Hepatocyte (in vitro differentiated cells): ENCODE results near the gene PHEX. TPM values are rescaled to one million over a fixed set of nuclear protein-coding genes. Genes with fewer than 3 reads are reported as not detected.

Experiments used
- DNase-seq: peaks from one replicate; pipeline ENCODE4 v3.0.0-alpha.2; 2016; ENCODE audit warnings: low spot score
- H2AFZ ChIP-seq: fragments of 200-600 bp; sonication (generic); 2 replicates; pipeline ENCODE4 v1.6.0; 2016; ENCODE audit warnings: antibody characterized with exemption, mild to moderate bottlenecking
- H3K27ac ChIP-seq: fragments of 200-600 bp; sonication (generic); 2 replicates; pipeline ENCODE4 v1.5.1; 2016; ENCODE audit warnings: mild to moderate bottlenecking
- H3K27me3 ChIP-seq: fragments of 200-600 bp; sonication (generic); 2 replicates; pipeline ENCODE4 v1.6.1; 2016
- H3K36me3 ChIP-seq: fragments of 200-600 bp; sonication (generic); replicated peaks from 2 replicates; pipeline ENCODE4 v1.5.1; 2016; ENCODE audit warnings: low read depth; ENCODE audit not compliant: insufficient read depth
- H3K4me1 ChIP-seq: fragments of 200-600 bp; sonication (generic); 2 replicates; pipeline ENCODE4 v1.5.1; 2016; ENCODE audit warnings: mild to moderate bottlenecking, moderate library complexity; ENCODE audit not compliant: insufficient read depth
- H3K4me2 ChIP-seq: fragments of 200-600 bp; sonication (generic); 2 replicates; pipeline ENCODE4 v1.6.0; 2016
- H3K4me3 ChIP-seq: fragments of 200-600 bp; sonication (generic); 2 replicates; pipeline ENCODE4 v1.5.1; 2016; ENCODE audit warnings: mild to moderate bottlenecking
- H3K79me2 ChIP-seq: fragments of 200-600 bp; sonication (generic); 2 replicates; pipeline ENCODE4 v1.6.0; 2017; ENCODE audit warnings: mild to moderate bottlenecking
- H3K9me2 ChIP-seq: fragments of 200-600 bp; sonication (generic); replicated peaks from 2 replicates; pipeline ENCODE4 v1.6.0; 2017; ENCODE audit warnings: mild to moderate bottlenecking; ENCODE audit not compliant: insufficient read depth
- H3K9me3 ChIP-seq: fragments of 200-600 bp; sonication (generic); 2 replicates; pipeline ENCODE4 v1.5.1; 2016; ENCODE audit warnings: low read depth, mild to moderate bottlenecking
- H4K20me1 ChIP-seq: fragments of 200-600 bp; sonication (generic); 2 replicates; pipeline ENCODE4 v1.6.0; 2016; ENCODE audit warnings: mild to moderate bottlenecking; ENCODE audit not compliant: insufficient read depth, poor library complexity, severe bottlenecking
- CTCF ChIP-seq: fragments of 200-600 bp; sonication (generic); IDR thresholded peaks from 2 replicates; pipeline ENCODE4 v1.5.1; 2016; ENCODE audit warnings: antibody characterized with exemption, mild to moderate bottlenecking; ENCODE audit not compliant: poor library complexity
- EZH2 ChIP-seq: fragments of 200-600 bp; sonication (generic); IDR thresholded peaks from 2 replicates; pipeline ENCODE4 v1.6.1; 2016; ENCODE audit warnings: antibody characterized with exemption, mild to moderate bottlenecking, borderline replicate concordance
- EZH2phosphoT487 ChIP-seq: fragments of 200-600 bp; sonication (generic); IDR thresholded peaks from one replicate; pipeline ENCODE4 v1.6.1; 2018; ENCODE audit warnings: antibody characterized with exemption, mild to moderate bottlenecking, low read depth, moderate library complexity; ENCODE audit not compliant: unreplicated experiment, severe bottlenecking
- WGBS: methylation state at CpG from one replicate; pipeline ENCODE4 v1.1.6; 2016; ENCODE audit warnings: low lambda C conversion rate; ENCODE audit errors: missing lambda C conversion rate; 5-methylcytosine and 5-hydroxymethylcytosine counted together
- polyA plus RNA-seq: library from polyadenylated mRNA; unstranded; fragments of >200 nt; fragmentation: Nextera tagmentation; extraction: Ambion mirVana; gene quantifications from 2 replicates; pipeline ENCODE4 v1.2.1, GENCODE V29; 2016
- total RNA-seq: library from RNA; depleted of rRNA; stranded (reverse); fragments of >200 nt; gene quantifications from 2 replicates; pipeline ENCODE4 v1.2.3, GENCODE V29; 2014

Gene PHEX
- total and polyA plus RNA-seq, 2 experiments from 2014 or later = 0.05 to 0.27 TPM

GRCh38 chrX:22148565-22148964 is 116.4 kb downstream of the PHEX start:
- Histone ChIP-seq H3K79me2 (no peaks in the 10 kb centered on the region), H3K36me3 (no peaks in the 10 kb centered on the region), H3K4me2 (no peak overlapping the region), H3K27ac (no peak overlapping the region), H2AFZ (no peak overlapping the region), H3K4me1 (no peaks in the 10 kb centered on the region), H3K9me2 (no peaks in the 10 kb centered on the region), H3K27me3 (no peaks in the 10 kb centered on the region), H3K9me3 (no peaks in the 10 kb centered on the region), H4K20me1 (no peaks in the 10 kb centered on the region), H3K4me3 (no peak overlapping the region)
- no peak for DNase-seq
- TF ChIP-seq EZH2phosphoT487 (no peak), CTCF (no peak), EZH2 (no peak)
- WGBS = 70% methylated on average over 2 of the region's 2 CpGs

GRCh38 chrX:22150371-22150770 is 118.2 kb downstream of the PHEX start:
- TF ChIP-seq EZH2 (no peak), EZH2phosphoT487 (no peak), CTCF (no peak)
- no peak overlapping the region for H3K4me2 ChIP-seq
- H3K27me3 ChIP-seq = no peaks in the 10 kb centered on the region
- no peaks in the 10 kb centered on the region for H4K20me1 ChIP-seq
- WGBS = 71% methylated on average over 3 of the region's 3 CpGs
- H3K9me2 ChIP-seq = no peaks in the 10 kb centered on the region
- no peak overlapping the region for H2AFZ ChIP-seq
- no peaks in the 10 kb centered on the region for H3K9me3 ChIP-seq
- no peaks in the 10 kb centered on the region for H3K4me1 ChIP-seq
- H3K36me3 ChIP-seq = no peaks in the 10 kb centered on the region
- no peak overlapping the region for H3K27ac ChIP-seq
- H3K4me3 ChIP-seq = no peak overlapping the region
- H3K79me2 ChIP-seq = no peaks in the 10 kb centered on the region
- no peak for DNase-seq

- no peak for DNase-seq
- Histone ChIP-seq H3K27ac (no peak overlapping the region), H4K20me1 (no peaks in the 10 kb centered on the region), H3K36me3 (no peaks in the 10 kb centered on the region), H3K27me3 (no peaks in the 10 kb centered on the region), H3K79me2 (no peaks in the 10 kb centered on the region), H2AFZ (no peak overlapping the region), H3K9me2 (no peaks in the 10 kb centered on the region), H3K4me1 (no peaks in the 10 kb centered on the region), H3K4me3 (no peak overlapping the region), H3K9me3 (no peaks in the 10 kb centered on the region), H3K4me2 (no peak overlapping the region)
- TF ChIP-seq EZH2phosphoT487 (no peak), EZH2 (no peak), CTCF (no peak)
- WGBS = 58% methylated on average over 6 of the region's 6 CpGs
Observed at GRCh38 chrX:22155126-22155525, 123.0 kb downstream of the PHEX start.

GRCh38 chrX:22159071-22159470 is 126.9 kb downstream of the PHEX start:
- TF ChIP-seq EZH2 (no peak), CTCF (no peak), EZH2phosphoT487 (no peak)
- Histone ChIP-seq H3K27ac (no peak overlapping the region), H3K79me2 (no peaks in the 10 kb centered on the region), H3K9me2 (no peaks in the 10 kb centered on the region), H3K36me3 (no peaks in the 10 kb centered on the region), H3K9me3 (no peaks in the 10 kb centered on the region), H3K4me3 (no peak overlapping the region), H3K4me2 (no peak overlapping the region), H3K4me1 (no peaks in the 10 kb centered on the region), H4K20me1 (no peaks in the 10 kb centered on the region), H3K27me3 (no peaks in the 10 kb centered on the region), H2AFZ (no peak overlapping the region)
- DNase-seq = no peak
- WGBS = 59% methylated on average over 5 of the region's 5 CpGs
